Measurements from ENCODE around the gene DNASE1L3.

The DNASE1L3 gene

DNA sequence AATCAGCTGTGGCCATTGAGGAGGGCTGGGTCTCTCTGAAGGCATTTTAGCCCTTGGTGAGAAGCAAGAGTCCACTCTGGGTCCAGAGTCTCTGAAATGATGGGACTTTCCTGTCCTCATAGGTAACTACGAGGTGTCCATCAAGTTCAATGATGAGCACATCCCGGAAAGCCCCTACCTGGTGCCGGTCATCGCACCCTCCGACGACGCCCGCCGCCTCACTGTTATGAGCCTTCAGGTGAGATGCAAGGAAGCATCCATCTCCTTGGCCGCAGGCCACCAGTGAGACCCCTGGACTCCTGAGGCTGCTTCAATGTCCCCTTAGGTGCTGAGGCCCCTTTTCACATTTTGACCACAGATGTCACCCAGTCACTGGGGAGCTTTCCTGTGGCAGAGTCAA lies 54.9 kb downstream of the DNASE1L3 start:
- DNase-seq (ENCODE audit: extremely low read depth, insufficient read length), result no peak
- H3K36me3 ChIP-seq (ENCODE audit: control insufficient read depth, insufficient read depth, low read length), result peaks cover 3% of the 10 kb centered on the region

DNA sequence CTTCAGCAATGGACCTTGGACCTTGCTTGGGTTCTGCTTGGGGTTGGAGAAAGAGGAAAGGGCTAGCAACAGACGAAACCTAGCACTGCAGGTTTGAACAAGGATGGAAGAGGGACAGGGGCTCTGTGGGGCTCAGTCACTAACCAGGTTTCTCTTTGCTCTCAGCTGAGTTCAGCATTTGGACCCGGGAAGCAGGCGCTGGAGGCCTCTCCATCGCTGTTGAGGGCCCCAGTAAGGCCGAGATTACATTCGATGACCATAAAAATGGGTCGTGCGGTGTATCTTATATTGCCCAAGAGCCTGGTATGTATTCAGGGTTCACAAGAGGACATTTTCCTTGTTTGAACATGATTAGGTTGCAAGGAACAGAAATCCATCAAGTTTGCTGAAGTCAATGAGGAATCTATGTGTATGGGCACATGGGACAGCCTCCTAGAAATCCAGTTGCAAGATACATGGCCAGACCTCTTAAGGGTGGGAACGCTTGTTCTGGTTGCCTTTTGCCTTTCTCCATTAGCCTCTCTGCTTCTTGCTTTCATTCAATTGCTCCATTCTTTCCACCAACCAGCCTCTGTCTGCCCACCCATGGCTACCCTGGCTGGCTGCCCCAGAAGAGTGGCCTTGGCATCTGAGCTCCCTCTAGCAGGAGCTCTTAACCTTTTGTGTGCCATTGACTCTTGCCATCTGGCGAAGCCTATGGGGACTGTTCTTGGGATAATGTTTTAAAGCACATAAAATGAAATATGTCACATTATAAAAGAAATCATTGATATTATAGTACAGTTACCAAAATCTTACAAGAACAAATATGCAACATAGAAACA lies 55.9 kb downstream of the DNASE1L3 start:
- Histone ChIP-seq H3K36me3 (ENCODE audit: control insufficient read depth, insufficient read depth, low read length) (peaks cover 3% of the 10 kb centered on the region), H3K4me3 (replicated peaks; ENCODE audit: low read depth, low read length) (no peak overlapping the region), H3K27me3 (replicated peaks; ENCODE audit: control insufficient read depth, insufficient read depth, low read length) (no peaks in the 10 kb centered on the region)
- TF ChIP-seq, protein P1, sequence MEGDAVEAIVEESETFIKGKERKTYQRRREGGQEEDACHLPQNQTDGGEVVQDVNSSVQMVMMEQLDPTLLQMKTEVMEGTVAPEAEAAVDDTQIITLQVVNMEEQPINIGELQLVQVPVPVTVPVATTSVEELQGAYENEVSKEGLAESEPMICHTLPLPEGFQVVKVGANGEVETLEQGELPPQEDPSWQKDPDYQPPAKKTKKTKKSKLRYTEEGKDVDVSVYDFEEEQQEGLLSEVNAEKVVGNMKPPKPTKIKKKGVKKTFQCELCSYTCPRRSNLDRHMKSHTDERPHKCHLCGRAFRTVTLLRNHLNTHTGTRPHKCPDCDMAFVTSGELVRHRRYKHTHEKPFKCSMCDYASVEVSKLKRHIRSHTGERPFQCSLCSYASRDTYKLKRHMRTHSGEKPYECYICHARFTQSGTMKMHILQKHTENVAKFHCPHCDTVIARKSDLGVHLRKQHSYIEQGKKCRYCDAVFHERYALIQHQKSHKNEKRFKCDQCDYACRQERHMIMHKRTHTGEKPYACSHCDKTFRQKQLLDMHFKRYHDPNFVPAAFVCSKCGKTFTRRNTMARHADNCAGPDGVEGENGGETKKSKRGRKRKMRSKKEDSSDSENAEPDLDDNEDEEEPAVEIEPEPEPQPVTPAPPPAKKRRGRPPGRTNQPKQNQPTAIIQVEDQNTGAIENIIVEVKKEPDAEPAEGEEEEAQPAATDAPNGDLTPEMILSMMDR (IDR thresholded peaks at IDR 0.05; ENCODE audit: insufficient read depth, low read length, poor library complexity, severe bottlenecking), result no peak
- DNase-seq (ENCODE audit: extremely low read depth, insufficient read length), result no peak

More for the DNA sequence above, 54.9 kb downstream of the DNASE1L3 start:
- TF ChIP-seq, protein P1 (IDR thresholded peaks at IDR 0.05; ENCODE audit: insufficient read depth, low read length, poor library complexity, severe bottlenecking), result no peak
- no peak overlapping the region for H3K4me3 ChIP-seq (replicated peaks; ENCODE audit: low read depth, low read length)
- H3K27me3 ChIP-seq (replicated peaks; ENCODE audit: control insufficient read depth, insufficient read depth, low read length), result no peaks in the 10 kb centered on the region

DNA sequence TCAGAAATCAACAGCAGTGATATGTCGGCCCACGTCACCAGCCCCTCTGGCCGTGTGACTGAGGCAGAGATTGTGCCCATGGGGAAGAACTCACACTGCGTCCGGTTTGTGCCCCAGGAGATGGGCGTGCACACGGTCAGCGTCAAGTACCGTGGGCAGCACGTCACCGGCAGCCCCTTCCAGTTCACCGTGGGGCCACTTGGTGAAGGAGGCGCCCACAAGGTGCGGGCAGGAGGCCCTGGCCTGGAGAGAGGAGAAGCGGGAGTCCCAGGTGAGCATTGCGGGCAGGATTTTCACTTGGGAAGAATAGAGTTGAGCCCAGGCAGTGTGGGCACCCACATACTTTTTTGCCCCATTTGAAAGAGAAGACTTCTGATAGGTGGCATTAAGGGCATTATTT lies 57.4 kb downstream of the DNASE1L3 start:
- H3K4me3 ChIP-seq (replicated peaks; ENCODE audit: low read depth, low read length), result no peak overlapping the region
- TF ChIP-seq, protein P1 (IDR thresholded peaks at IDR 0.05; ENCODE audit: insufficient read depth, low read length, poor library complexity, severe bottlenecking), result no peak
- no peak for DNase-seq (ENCODE audit: extremely low read depth, insufficient read length)
- peaks cover 3% of the 10 kb centered on the region for H3K36me3 ChIP-seq (ENCODE audit: control insufficient read depth, insufficient read depth, low read length)
- H3K27me3 ChIP-seq (replicated peaks; ENCODE audit: control insufficient read depth, insufficient read depth, low read length), result no peaks in the 10 kb centered on the region

DNA sequence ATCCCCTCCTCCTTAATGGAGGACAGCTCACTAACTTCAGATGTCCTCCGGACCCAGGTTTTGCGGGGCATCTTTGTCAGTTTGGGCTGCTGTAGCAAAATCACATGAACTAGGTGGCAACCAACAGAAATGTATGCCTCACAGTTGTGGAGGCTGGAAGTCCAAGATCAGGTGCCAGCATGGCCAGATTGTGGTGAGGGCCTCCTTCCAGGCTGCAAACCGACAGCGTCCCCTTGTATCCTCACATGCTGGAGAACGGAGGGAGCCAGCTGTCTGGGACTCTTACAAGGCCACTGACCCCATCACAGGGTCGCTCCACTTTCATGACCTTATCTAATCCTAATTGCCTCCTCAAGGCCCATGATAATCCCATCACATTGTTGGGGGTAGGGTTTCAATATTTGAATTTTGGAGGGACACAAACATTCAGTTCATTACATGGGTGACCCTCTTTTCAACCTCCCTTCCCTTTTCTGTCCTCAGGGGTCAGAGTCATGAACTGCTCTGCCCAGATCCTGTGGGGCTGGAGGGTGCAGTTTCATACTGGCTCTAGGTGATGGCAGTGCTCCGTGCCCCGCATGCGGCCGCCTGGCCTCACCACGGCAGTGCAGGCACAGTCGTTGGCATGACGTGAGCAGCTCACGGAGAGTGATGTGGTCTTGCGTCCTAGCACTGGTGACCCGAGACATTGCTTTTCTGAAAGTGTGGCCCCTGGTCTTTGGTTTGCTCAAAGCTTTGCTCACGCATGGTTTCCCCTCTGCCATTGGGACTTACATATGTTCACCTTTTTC lies 58.4 kb downstream of the DNASE1L3 start:
- no peak for DNase-seq (ENCODE audit: extremely low read depth, insufficient read length)
- no peaks in the 10 kb centered on the region for H3K27me3 ChIP-seq (replicated peaks; ENCODE audit: control insufficient read depth, insufficient read depth, low read length)
- no peak overlapping the region for H3K4me3 ChIP-seq (replicated peaks; ENCODE audit: low read depth, low read length)
- TF ChIP-seq, protein P1 (IDR thresholded peaks at IDR 0.05; ENCODE audit: insufficient read depth, low read length, poor library complexity, severe bottlenecking), result no peak
- peaks cover 3% of the 10 kb centered on the region for H3K36me3 ChIP-seq (ENCODE audit: control insufficient read depth, insufficient read depth, low read length)

DNA sequence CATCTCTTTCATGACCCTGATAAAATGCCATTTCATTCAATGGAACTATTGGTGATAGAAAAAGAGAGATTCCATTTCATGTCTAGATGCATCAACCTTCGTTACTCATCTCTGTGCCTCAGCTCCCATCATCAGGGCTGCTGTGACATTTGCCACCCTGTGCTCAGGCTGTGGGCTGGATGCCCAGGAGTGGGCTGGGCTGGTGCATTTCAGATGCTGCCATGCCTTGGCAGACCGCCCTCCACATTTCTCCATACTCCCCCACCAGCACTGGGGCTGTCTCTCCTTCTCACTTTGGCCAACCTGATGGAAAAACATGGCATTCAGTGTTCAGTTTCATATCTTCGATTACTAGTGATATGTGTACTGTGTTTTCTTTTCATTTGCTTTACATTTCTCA lies 59.1 kb downstream of the DNASE1L3 start:
- no peak overlapping the region for H3K4me3 ChIP-seq (replicated peaks; ENCODE audit: low read depth, low read length)
- peaks cover 3% of the 10 kb centered on the region for H3K36me3 ChIP-seq (ENCODE audit: control insufficient read depth, insufficient read depth, low read length)
- H3K27me3 ChIP-seq (replicated peaks; ENCODE audit: control insufficient read depth, insufficient read depth, low read length), result no peaks in the 10 kb centered on the region
- TF ChIP-seq, protein P1 (IDR thresholded peaks at IDR 0.05; ENCODE audit: insufficient read depth, low read length, poor library complexity, severe bottlenecking), result no peak
- no peak for DNase-seq (ENCODE audit: extremely low read depth, insufficient read length)

Data from GM06990 (cell line).